M059J (cell line): ENCODE measurements around the gene DIS3L2. TPM values are rescaled to one million over a fixed set of nuclear protein-coding genes. Genes with fewer than 3 reads are reported as not detected.
"Not testable (repeated sequence)": the region's sequence is repeated elsewhere in the genome, so short reads cannot be mapped to it uniquely, and the experiment has no call there.

Experiments used
- DNase-seq: peaks from one replicate; pipeline ENCODE4 v3.0.0-alpha.2; 2012; ENCODE audit warnings: low read depth
- total RNA-seq: library from RNA; depleted of rRNA; stranded (reverse); fragments of >200 nt; shearing (Covaris generic); gene quantifications from 2 replicates; pipeline ENCODE4 v1.2.3, GENCODE V29; 2014

Gene DIS3L2
- total RNA-seq, 1 experiment from 2014 or later: 10.6 TPM

- no peak for DNase-seq
Observed at GRCh38 chr2:231928481-231928880, 33.0 kb upstream of the DIS3L2 start.

- DNase-seq: no peak
Observed at GRCh38 chr2:231928901-231929725, 32.4 kb upstream of the DIS3L2 start.

DNA sequence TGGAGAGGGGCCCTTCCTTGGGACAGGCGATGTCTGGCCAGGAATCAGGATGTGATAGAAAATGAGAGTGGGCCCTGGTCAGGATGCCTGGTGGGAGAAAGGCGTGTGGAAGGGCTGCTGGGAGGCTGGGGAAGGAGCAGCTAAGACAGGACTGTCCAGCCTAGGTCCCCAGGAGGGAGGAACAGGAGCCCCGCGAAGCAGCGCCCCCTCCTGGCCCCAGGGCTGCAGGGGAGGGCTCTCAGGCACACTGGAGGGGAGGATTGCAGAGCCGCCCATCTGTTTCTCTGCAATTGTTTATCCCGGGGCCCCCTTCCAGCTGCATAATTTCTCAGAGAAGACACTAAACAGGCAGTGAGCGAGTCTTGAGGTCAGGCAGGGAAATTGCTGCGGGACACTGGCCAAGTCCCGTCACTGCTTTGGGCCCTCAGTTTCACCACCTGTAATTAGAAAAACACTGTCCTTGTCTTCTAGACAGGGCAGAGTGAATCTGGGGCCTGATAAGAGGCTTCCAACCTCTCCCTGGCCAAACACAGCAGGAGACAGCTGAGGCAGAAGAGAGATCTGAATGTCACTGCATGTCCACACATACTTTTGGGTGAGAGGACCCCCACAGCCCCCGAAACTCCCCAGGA lies 31.4 kb upstream of the DIS3L2 start:
- no peak for DNase-seq

GRCh38 chr2:231930593-231931281 lies 30.8 kb upstream of the DIS3L2 start:
- no peak for DNase-seq

GRCh38 chr2:231931481-231931915 lies 30.0 kb upstream of the DIS3L2 start:
- DNase-seq: no peak

DNA sequence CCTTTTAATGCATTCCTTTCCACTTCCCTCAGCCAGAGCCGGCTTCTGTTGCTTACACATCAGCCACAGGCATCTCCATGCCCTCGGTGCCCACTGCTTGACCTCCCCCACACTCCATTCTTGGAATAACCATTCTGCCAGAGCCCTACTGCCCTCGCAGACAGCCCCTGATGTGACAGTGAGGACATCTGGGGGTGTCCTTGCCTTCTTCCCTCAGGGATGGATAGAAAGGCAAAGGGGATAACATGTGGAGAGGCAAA lies 28.9 kb upstream of the DIS3L2 start:
- peak; percentile 50 for DNase-seq

GRCh38 chr2:231932985-231933915 lies 28.3 kb upstream of the DIS3L2 start:
- no peak for DNase-seq

DNA sequence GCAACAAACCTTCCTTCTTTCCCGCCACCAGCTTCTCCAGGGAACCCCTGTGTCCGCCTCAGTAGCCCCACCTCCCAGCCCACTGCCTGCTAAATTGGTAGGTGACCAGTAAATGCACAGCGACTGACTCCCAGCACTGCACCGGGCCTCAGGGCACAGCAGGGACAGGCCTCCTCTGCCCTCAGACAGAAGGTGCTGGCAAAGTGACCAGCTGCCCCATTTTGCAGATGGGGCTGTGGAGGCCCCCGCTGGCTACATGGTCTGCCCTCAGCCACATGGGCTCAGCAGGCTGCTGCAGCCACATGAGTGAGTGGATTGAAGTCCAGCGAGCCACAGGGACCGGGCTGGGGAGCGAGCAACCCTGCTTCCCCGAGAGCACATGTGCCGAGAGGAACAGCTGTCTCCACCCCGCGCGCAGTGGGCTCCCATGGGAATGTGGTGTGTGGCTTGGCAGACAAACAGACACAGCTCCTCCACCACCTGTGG lies 27.6 kb upstream of the DIS3L2 start:
- DNase-seq: no peak

GRCh38 chr2:231934441-231935206 lies 26.9 kb upstream of the DIS3L2 start:
- DNase-seq: no peak

DNA sequence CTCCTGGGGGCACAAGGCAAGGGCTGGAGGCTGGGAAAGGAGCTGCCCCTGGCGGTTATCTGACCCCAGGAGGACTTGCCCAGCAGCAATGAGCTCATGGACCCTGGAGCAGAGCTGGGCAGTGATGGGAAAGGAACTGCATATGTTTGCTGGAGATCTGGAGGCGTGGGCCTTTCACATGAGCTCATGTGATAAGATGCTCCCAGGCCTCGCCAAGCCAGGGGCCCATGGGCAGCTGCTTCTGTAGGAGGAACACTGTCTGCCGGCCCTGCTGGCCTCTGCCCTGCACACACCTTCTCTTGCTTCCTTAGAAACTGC lies 26.3 kb upstream of the DIS3L2 start:
- no peak for DNase-seq

- no peak for DNase-seq
Observed at GRCh38 chr2:231935815-231936214, 25.7 kb upstream of the DIS3L2 start.

GRCh38 chr2:231936491-231936890 lies 25.0 kb upstream of the DIS3L2 start:
- no peak for DNase-seq

DNA sequence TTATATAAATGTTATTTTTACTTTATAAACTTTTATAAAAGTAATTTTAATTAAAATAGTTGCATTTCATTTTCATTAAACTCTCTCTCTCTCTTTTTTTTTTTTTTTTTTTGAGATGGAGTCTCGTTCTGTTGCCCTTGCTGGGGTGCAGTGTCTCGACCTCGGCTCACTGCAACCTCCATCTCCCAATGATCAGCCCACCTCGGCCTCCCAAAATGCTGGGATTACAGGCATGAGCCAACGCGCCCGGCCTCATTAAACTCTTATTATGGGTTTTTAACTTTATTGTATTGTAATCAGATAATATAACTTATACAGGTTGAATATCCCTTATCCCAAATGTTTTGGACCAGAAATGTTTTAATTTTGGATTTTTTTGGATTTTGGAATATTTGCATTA lies 24.5 kb upstream of the DIS3L2 start:
- DNase-seq: no peak

DNA sequence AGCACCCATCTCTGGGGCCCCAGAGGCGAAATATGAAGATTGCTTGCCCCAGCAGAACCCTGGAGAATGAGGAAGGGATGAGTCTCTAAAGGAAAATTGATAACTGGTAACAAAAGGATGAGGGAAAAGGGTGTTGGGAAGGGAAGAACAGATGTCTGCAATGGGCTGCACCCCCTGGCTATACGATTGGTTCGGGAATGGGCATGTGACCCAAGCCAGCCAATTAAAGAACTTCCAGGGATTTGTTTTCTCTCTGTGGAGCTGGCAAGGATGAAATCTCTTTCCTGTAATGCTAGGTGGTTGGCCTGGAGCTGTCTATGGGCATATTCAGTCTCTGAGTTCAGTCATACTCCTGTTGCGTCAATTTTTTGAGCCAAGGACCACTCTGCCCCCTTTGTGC lies 22.5 kb upstream of the DIS3L2 start:
- no peak for DNase-seq

DNA sequence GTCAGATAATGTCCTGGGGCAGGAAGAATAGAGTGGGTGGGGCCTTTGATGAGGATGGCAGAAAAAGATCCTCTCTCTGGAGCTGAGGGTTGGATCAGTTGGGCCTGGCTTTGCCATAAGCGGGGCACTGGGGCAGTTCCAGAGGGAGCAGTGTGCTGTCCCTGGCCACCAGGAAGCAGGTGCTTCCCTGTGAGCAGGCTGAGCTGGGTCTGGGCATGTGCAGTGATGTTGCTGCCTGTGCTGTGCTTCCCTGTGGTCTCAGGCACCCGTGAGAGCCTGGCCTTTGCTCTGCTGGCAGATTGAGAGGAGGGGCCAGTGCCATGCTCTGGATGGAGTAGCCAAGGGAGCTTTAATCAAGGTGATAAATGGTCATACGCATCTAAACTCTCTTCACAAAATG lies 20.7 kb upstream of the DIS3L2 start:
- no peak for DNase-seq

GRCh38 chr2:231941673-231942072 lies 19.8 kb upstream of the DIS3L2 start:
- no peak for DNase-seq

DNA sequence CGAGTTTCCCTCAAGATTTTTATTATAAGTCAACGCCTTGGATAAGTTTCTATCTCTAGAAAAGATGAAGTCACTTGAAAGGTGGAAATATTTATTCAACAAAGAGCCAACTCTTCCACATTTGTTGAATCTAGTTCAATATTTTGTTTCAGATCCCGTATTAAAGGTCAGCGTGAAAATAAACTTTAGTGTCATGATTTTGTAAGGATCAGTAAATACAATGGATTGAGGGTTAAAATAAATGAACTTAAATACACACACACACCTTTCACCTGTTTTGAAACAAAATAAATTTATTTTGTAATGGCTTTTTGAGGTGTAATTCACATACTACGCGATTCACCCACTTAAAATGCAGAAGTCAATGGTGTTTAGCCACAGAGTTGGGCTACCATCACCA lies 19.3 kb upstream of the DIS3L2 start:
- no peak for DNase-seq

- DNase-seq: no peak
Observed at GRCh38 chr2:231946241-231946814, 15.2 kb upstream of the DIS3L2 start.

- not testable (repeated sequence) for DNase-seq
Observed at GRCh38 chr2:231947112-231947511, 14.4 kb upstream of the DIS3L2 start.

DNA sequence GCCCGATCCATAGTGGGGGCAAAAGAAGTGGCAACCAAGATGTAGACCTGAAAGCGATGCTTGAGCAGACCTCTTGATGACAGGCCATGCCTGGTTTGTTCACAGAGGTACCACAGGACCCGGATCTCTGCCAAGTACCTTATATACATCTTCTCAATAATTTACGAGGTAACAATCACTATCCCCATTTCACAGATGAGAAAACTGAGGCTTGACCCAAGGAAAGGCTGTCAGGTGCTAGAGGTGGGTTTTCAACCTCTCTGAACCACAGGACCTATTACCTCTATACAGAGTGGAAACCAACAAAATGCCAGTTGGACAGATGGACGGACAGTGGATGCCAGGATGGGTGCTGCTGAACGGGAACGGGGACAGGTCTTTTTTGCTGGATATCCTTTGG lies 13.8 kb upstream of the DIS3L2 start:
- no peak for DNase-seq
